Activated T-helper 9 cell treated with anti-CD3 and anti-CD28 coated beads, Interleukin-2, amount 50 U/mL, for 16 hours (primary cell): Measurements from ENCODE around the gene PTP4A2.

Experiments
- DNase-seq: peaks from one replicate; pipeline ENCODE4 v3.0.0-alpha.2; 2020; ENCODE audit warnings: low read depth

PTP4A2 gene

GRCh38 chr1:31938184-31938975 is at the start of gene PTP4A2:
PTP4A2 (minus strand) TSS chr1:31938368; CDS start chr1:31919065, 19,303 bp downstream.
- peak; percentile 72 for DNase-seq

GRCh38 chr1:31987135-31987619 is 49.0 kb upstream of the PTP4A2 start:
- no peak for DNase-seq

DNA sequence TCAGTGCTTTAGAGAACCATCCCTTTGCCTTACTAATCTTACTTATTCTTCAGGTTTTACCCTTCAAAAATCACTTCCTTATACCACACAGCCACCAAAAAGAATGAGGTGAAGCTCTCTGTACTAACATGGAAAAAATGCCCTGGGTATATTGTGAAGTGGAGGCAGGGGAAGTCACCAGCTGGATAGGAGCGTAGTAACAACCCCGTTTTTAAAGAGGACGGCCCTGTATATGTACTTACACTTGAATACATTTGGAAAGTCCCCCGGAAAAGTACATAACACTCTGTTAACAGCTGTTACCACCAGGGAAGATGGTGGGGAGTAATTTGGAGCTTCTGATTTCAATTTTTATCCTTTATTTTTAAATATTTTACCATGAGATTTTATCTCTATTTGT is 47.3 kb upstream of the PTP4A2 start:
- no peak for DNase-seq

- DNase-seq, result no peak
Observed at GRCh38 chr1:31984419-31985347, 46.5 kb upstream of the PTP4A2 start.

DNA sequence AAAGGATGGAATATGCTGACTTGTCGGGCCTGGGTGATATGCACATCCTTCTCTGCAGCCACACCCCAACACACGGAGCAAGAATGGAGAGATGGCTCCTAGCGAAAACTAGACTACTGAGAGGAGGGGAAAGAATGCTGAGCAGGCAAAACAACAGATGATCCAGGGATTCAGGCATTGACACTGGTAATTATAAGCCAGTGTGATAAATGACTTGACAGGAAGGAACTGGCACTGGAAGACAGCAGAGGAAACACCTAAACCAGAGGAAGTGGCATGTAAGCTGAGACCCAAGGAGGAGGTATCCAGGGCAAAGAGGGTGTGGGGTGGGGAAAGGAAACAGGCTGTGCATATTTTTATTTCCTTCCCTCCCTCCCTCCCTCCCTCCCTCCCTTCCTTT is 43.8 kb upstream of the PTP4A2 start:
- DNase-seq, result no peak

- DNase-seq, result no peak
Observed at GRCh38 chr1:31981456-31981839, 43.3 kb upstream of the PTP4A2 start.

DNA sequence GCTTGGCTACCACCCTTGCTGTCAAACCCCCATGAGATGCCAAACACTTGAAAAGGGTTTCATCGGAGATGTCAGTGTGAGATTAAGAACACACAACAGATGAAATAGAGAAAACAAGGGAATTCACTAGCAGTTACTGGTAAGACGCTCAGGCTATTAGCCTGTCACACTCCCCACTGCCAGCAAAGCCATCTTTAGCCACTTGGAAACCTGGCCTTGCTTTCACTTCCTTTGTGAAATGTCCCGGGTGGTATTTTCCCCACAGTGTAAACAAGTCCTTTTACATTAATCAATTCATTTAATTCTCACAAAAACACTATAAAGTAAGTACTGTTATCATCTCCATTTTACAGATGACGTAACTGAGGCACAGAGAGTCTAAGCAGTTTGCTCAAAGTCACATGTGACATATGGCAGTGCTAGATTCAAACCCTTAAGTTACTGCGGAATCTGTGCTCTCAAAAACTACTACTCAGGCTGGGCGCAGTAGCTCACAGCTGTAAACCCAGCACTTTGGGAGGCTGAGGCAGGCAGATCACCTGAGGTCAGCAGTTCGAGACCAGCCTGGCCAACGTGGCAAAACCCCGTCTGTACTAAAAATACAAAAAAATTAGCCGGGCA is 42.8 kb upstream of the PTP4A2 start:
- no peak for DNase-seq

GRCh38 chr1:31978843-31979400 is 40.8 kb upstream of the PTP4A2 start:
- DNase-seq, result no peak

DNA sequence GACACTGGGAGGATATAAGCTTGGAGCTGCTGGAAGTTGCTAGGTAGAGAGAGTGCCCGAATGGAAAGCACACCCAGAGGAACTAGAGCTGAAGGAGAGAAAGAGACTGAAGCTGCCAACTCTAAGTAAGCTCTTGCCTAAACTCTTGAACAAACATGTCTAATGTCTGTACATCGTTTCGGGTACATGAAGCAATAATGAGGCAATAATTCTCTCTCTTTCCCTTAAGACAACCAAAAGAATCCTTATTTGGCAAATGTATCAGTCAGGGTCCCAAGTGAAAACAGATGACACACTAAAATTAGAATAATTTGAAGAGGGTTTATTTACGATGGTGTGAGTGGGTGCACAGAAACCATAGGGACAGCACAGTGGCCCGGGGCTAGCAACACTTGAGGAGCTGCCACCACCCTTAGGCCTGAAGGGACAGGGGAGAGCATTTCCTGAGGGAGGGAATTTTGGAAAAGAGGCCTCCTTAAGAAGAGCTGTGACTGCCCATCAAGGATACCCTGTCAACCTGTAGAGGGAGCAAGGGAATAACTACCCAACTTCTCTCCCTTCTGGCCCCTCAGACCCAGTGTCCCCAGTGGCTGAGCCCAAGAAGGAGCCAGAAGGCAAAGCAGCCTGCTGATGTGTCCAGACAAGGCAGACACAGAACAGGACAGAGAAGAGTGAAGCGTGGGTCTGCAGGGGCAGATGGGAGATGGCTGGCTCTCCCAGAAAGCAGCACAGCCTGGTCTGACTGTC is 39.4 kb upstream of the PTP4A2 start:
- DNase-seq, result no peak

DNA sequence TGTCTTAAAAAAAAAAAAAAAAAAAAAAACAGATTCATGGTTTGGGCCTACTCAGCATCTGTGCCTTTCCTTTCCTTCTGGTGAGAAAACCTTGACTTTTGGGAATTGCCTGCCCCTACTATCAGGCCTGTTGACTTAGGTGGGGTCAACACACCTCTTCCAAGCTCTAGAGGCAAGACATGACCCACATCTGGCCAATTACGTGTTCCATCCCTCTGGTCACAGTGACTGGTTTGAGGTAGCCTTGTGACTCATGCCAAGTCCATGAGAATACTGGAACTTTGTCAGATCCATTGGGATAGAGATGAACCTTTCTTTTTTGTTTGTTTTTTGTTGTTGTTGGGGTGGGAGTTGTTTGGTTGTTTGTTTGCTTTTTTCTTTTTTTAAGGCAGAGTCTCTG is 38.2 kb upstream of the PTP4A2 start:
- no peak for DNase-seq

DNA sequence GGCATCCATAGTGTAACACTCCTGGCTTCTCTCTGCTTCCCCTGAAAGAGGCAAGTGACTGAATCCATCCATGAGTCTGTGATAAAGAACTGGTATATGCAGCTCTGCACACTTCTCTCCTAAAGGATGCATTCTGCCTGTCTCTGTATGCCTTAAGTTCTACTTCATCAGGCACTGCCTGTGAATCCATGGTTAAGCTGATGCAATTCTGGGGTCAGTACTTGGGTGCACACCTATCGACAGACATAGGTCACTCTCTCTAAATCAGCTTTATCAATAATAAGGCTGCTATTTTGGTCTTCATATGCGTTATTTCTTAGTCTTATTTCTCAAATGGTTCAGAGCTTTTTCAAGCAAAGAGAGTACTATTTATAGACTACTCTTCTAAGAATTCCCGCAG is 32.7 kb upstream of the PTP4A2 start:
- no peak for DNase-seq

GRCh38 chr1:31961536-31961935 is 23.4 kb upstream of the PTP4A2 start:
- DNase-seq, result no peak

DNA sequence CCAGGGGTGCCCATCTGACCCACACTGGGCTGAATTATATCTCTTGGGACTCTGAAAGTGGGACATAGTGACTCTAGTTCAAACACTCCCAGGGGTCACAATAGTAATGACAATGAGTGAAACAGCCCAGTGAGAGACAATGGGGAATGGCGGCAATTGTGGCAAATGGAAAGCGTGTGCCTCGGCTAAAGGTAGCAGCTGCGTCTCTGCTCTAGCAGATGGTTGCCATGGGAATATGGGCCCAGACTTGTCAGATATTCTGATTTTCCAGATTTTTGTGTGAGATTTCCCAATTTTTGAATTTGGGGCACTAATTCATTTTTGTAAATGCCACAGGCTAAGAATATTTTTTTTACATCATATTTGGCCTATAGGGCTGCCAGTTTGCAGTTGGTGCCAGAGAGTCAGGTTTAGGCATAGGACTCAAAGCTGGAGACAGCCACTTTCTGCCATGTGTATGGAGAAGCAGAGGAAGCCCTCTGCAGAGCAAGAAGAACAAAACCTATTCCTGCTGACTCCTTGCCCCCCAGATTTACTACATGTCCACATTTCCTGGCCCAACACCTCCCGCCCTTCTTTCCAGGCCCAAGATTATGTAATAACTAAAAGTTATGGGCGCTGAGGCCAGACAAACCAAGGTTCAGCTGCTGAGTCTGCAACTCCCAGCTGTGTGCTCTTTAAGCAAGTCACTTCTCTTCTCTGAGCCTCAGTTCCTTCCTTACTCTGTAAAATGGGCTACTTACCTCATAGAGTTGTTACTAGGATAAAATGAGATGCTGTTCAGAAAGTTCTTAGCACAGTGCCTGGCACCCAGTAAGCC is 21.6 kb upstream of the PTP4A2 start:
- DNase-seq, result no peak

GRCh38 chr1:31957701-31958674 is 19.8 kb upstream of the PTP4A2 start:
- DNase-seq, result peak; percentile 15

GRCh38 chr1:31955917-31956736 is 18.0 kb upstream of the PTP4A2 start:
- peak; percentile 74 for DNase-seq

GRCh38 chr1:31954607-31955283 is 16.6 kb upstream of the PTP4A2 start:
- DNase-seq, result no peak

- DNase-seq, result no peak
Observed at GRCh38 chr1:31952825-31953220, 14.7 kb upstream of the PTP4A2 start.

- DNase-seq, result no peak
Observed at GRCh38 chr1:31951276-31951675, 13.1 kb upstream of the PTP4A2 start.
